ENCODE data around the gene HLA-G.

The HLA-G gene

GRCh38 chr6:29797135-29797534 lies 30.5 kb upstream of the HLA-G start:
- no peak overlapping the region for H2AFZ ChIP-seq (ENCODE audit: low read length)
- TF ChIP-seq, protein P1, sequence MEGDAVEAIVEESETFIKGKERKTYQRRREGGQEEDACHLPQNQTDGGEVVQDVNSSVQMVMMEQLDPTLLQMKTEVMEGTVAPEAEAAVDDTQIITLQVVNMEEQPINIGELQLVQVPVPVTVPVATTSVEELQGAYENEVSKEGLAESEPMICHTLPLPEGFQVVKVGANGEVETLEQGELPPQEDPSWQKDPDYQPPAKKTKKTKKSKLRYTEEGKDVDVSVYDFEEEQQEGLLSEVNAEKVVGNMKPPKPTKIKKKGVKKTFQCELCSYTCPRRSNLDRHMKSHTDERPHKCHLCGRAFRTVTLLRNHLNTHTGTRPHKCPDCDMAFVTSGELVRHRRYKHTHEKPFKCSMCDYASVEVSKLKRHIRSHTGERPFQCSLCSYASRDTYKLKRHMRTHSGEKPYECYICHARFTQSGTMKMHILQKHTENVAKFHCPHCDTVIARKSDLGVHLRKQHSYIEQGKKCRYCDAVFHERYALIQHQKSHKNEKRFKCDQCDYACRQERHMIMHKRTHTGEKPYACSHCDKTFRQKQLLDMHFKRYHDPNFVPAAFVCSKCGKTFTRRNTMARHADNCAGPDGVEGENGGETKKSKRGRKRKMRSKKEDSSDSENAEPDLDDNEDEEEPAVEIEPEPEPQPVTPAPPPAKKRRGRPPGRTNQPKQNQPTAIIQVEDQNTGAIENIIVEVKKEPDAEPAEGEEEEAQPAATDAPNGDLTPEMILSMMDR (conservative IDR thresholded peaks at IDR 0.05; ENCODE audit: low read length): no peak
- no peak for TF ChIP-seq EZH2phosphoT487 (IDR thresholded peaks at IDR 0.05; ENCODE audit: borderline replicate concordance)
- no peaks in the 10 kb centered on the region for H3K9me2 ChIP-seq (replicated peaks; ENCODE audit: low read depth, low read length)
- no peaks in the 10 kb centered on the region for H3K4me1 ChIP-seq (ENCODE audit: insufficient read depth, low read length, poor library complexity, severe bottlenecking)
- no peak overlapping the region for H3K9ac ChIP-seq (ENCODE audit: low read depth, low read length, poor library complexity, severe bottlenecking)
- peaks cover 6% of the 10 kb centered on the region for H3K27me3 ChIP-seq (ENCODE audit: insufficient read depth, low read length, poor library complexity, severe bottlenecking)
- H3K4me2 ChIP-seq (ENCODE audit: low read depth, low read length, poor library complexity, severe bottlenecking): no peak overlapping the region
- H3F3A ChIP-seq (ENCODE audit: low read depth): no peaks in the 10 kb centered on the region
- no peaks in the 10 kb centered on the region for H4K20me1 ChIP-seq (ENCODE audit: insufficient read depth, low read length, poor library complexity, severe bottlenecking)
- no peaks in the 10 kb centered on the region for H3K79me2 ChIP-seq (ENCODE audit: insufficient read depth, low read length)
- no peaks in the 10 kb centered on the region for H3K9me3 ChIP-seq (ENCODE audit: insufficient read depth, low read depth, low read length)
- H3K36me3 ChIP-seq (ENCODE audit: insufficient read depth, low read length): no peaks in the 10 kb centered on the region
- H3K4me3 ChIP-seq (ENCODE audit: low read length, poor library complexity, severe bottlenecking): no peak overlapping the region

DNA sequence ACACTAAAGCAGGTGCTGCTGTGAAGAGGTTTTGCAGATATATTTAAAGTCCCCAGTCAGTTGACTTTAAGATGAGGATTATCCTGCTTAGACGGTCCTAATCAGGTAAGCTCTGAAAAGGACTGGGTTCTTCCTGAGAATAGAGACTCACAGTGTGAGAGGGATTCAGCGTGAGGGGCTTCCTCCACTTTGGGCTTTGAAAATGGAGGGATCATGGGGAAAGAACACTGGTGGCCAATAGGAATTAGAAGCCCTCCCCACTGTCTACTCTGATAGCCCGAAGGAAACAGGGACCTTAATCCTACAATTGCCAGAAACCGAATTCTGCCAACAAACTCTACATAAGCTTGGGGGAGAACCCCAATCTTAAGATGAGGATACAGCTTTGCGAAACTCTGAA lies 29.7 kb upstream of the HLA-G start:
- Histone ChIP-seq H2AFZ (ENCODE audit: low read length) (no peak overlapping the region), H3K36me3 (ENCODE audit: insufficient read depth, low read length) (no peaks in the 10 kb centered on the region), H3K9me2 (replicated peaks; ENCODE audit: low read depth, low read length) (no peaks in the 10 kb centered on the region), H3K4me3 (ENCODE audit: low read length, poor library complexity, severe bottlenecking) (no peak overlapping the region), H3K27me3 (ENCODE audit: insufficient read depth, low read length, poor library complexity, severe bottlenecking) (peaks cover 6% of the 10 kb centered on the region), H4K20me1 (ENCODE audit: insufficient read depth, low read length, poor library complexity, severe bottlenecking) (no peaks in the 10 kb centered on the region), H3K79me2 (ENCODE audit: insufficient read depth, low read length) (no peaks in the 10 kb centered on the region), H3K9ac (ENCODE audit: low read depth, low read length, poor library complexity, severe bottlenecking) (no peak overlapping the region), H3K4me2 (ENCODE audit: low read depth, low read length, poor library complexity, severe bottlenecking) (no peak overlapping the region), H3K4me1 (ENCODE audit: insufficient read depth, low read length, poor library complexity, severe bottlenecking) (no peaks in the 10 kb centered on the region), H3K9me3 (ENCODE audit: insufficient read depth, low read depth, low read length) (no peaks in the 10 kb centered on the region), H3F3A (ENCODE audit: low read depth) (no peaks in the 10 kb centered on the region)
- TF ChIP-seq, protein P1 (conservative IDR thresholded peaks at IDR 0.05; ENCODE audit: low read length): no peak
- no peak for TF ChIP-seq EZH2phosphoT487 (IDR thresholded peaks at IDR 0.05; ENCODE audit: borderline replicate concordance)

- H3K79me2 ChIP-seq (ENCODE audit: insufficient read depth, low read length): no peaks in the 10 kb centered on the region
- no peak overlapping the region for H2AFZ ChIP-seq (ENCODE audit: low read length)
- no peaks in the 10 kb centered on the region for H3K9me2 ChIP-seq (replicated peaks; ENCODE audit: low read depth, low read length)
- no peak for TF ChIP-seq EZH2phosphoT487 (IDR thresholded peaks at IDR 0.05; ENCODE audit: borderline replicate concordance)
- TF ChIP-seq, protein P1 (conservative IDR thresholded peaks at IDR 0.05; ENCODE audit: low read length): no peak
- H3K9ac ChIP-seq (ENCODE audit: low read depth, low read length, poor library complexity, severe bottlenecking): no peak overlapping the region
- no peaks in the 10 kb centered on the region for H3K4me1 ChIP-seq (ENCODE audit: insufficient read depth, low read length, poor library complexity, severe bottlenecking)
- H3K27me3 ChIP-seq (ENCODE audit: insufficient read depth, low read length, poor library complexity, severe bottlenecking): peaks cover 6% of the 10 kb centered on the region
- H3K4me2 ChIP-seq (ENCODE audit: low read depth, low read length, poor library complexity, severe bottlenecking): no peak overlapping the region
- no peaks in the 10 kb centered on the region for H3K36me3 ChIP-seq (ENCODE audit: insufficient read depth, low read length)
- no peaks in the 10 kb centered on the region for H3K9me3 ChIP-seq (ENCODE audit: insufficient read depth, low read depth, low read length)
- H4K20me1 ChIP-seq (ENCODE audit: insufficient read depth, low read length, poor library complexity, severe bottlenecking): no peaks in the 10 kb centered on the region
- H3F3A ChIP-seq (ENCODE audit: low read depth): no peaks in the 10 kb centered on the region
- no peak overlapping the region for H3K4me3 ChIP-seq (ENCODE audit: low read length, poor library complexity, severe bottlenecking)
These were observed 27.4 kb upstream of the HLA-G start for GRCh38 chr6:29800254-29800653.

Data from Loucy (cell line).